Activated CD8-positive, alpha-beta T cell treated with anti-CD3 and anti-CD28 coated beads, Interleukin-2, amount 10 ng/mL, durations not matched to agents 7 days and 5 days (primary cell): ENCODE measurements around the gene BICDL2. TPM values are rescaled to one million over a fixed set of nuclear protein-coding genes. Genes with fewer than 3 reads are reported as not detected.
A peak's percentile ranks its signal among the peaks of the same experiment; 100 is the strongest.
"Not testable (repeated sequence)": the region's sequence is repeated elsewhere in the genome, so short reads cannot be mapped to it uniquely, and the experiment has no call there.

Experiments used
- ATAC-seq: fragments of 150-1000 bp; cut with Tn5 transposase; one replicate; pipeline ENCODE4 v1.10.0; 2021; ENCODE audit warnings: moderate library complexity
- CTCF ChIA-PET: fragments of 350-600 bp; sonication (Branson Sonifier 250); formaldehyde crosslinking; loops from one replicate; lab custom pipeline; 2021; ENCODE audit warnings: antibody characterized with exemption; lab: Charles Lee
- POLR2A ChIA-PET: fragments of 350-600 bp; sonication (Branson Sonifier 250); formaldehyde crosslinking; loops from one replicate; lab custom pipeline; 2021; ENCODE audit warnings: antibody characterized with exemption; lab: Charles Lee
- DNase-seq: peaks from one replicate; pipeline ENCODE4 v3.0.0-alpha.2; 2020
- H3K27ac Mint-ChIP-seq: one replicate; pipeline ENCODE4 v1.8.0; 2021; ENCODE audit warnings: mild to moderate bottlenecking, mixed read lengths
- H3K27me3 Mint-ChIP-seq: one replicate; pipeline ENCODE4 v1.8.0; 2021; ENCODE audit warnings: low read depth, mixed read lengths
- H3K36me3 Mint-ChIP-seq: one replicate; pipeline ENCODE4 v1.8.0; 2021; ENCODE audit warnings: low read depth, mixed read lengths
- H3K4me1 Mint-ChIP-seq: one replicate; pipeline ENCODE4 v1.8.0; 2021; ENCODE audit warnings: low read depth, mixed read lengths
- H3K4me3 Mint-ChIP-seq: one replicate; pipeline ENCODE4 v1.8.0; 2021; ENCODE audit warnings: mild to moderate bottlenecking, mixed read lengths
- H3K9me3 Mint-ChIP-seq: one replicate; pipeline ENCODE4 v1.8.0; 2022; ENCODE audit warnings: mixed read lengths; ENCODE audit not compliant: insufficient read depth
- total RNA-seq, 2 experiments: library from RNA; stranded (reverse); gene quantifications; one replicate each; pipeline ENCODE4 v1.2.3, GENCODE V29; 2021

The BICDL2 gene
- total RNA-seq, 2 experiments from 2014 or later, result 0.84 to 0.94 TPM

GRCh38 chr16:3056336-3057180 lies 19.8 kb upstream of the BICDL2 start:
- H3K4me3 Mint-ChIP-seq, result peak overlapping the region; percentile 94
- ChIA-PET POLR2A (interaction anchor here (0.7 to 4.3 kb wide), 7 partner anchors 9 to 115 kb away, joined by 3 to 19 read pairs (median 4); partner anchors contain the start of genes IL32, ZNF213 and ZSCAN10), CTCF (interaction anchor here (0.6 to 2.7 kb wide), 8 partner anchors 9 to 78 kb away, joined by 3 to 30 read pairs (median 8); partner anchors contain the start of genes IL32 and ZNF213)
- H3K9me3 Mint-ChIP-seq, result no peaks in the 10 kb centered on the region
- H3K36me3 Mint-ChIP-seq, result peaks cover 69% of the 10 kb centered on the region
- DNase-seq (no peak), ATAC-seq (no peak)
- H3K4me1 Mint-ChIP-seq, result peaks cover 71% of the 10 kb centered on the region
- H3K27me3 Mint-ChIP-seq, result no peaks in the 10 kb centered on the region
- H3K27ac Mint-ChIP-seq, result peak overlapping the region; percentile 95

DNA sequence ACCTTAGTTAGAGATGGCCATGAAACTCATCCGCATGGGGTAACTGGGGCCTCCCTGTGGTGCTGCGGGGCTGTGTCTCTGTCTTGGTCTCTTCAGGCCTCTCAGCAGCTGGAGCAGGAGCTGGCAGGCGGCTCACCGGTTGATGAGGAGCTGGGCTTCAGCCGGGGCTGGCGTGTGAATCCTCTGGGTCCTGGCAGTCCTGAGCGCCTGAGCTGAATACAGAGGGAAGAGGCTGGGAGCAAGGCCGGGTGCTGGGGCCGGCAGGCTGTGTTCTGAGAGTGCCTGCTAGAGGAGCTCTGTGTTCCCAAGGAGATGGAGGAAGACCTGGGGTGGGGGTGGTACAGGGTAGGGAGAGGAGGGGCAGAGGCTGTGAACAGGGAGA lies 19.0 kb upstream of the BICDL2 start:
- peaks cover 75% of the 10 kb centered on the region for H3K4me1 Mint-ChIP-seq
- POLR2A ChIA-PET, result interaction anchor here (0.7 to 4.3 kb wide), 5 partner anchors 8 to 115 kb away, joined by 3 to 19 read pairs (median 6); partner anchors contain the start of genes IL32, ZNF213 and ZSCAN10

DNA sequence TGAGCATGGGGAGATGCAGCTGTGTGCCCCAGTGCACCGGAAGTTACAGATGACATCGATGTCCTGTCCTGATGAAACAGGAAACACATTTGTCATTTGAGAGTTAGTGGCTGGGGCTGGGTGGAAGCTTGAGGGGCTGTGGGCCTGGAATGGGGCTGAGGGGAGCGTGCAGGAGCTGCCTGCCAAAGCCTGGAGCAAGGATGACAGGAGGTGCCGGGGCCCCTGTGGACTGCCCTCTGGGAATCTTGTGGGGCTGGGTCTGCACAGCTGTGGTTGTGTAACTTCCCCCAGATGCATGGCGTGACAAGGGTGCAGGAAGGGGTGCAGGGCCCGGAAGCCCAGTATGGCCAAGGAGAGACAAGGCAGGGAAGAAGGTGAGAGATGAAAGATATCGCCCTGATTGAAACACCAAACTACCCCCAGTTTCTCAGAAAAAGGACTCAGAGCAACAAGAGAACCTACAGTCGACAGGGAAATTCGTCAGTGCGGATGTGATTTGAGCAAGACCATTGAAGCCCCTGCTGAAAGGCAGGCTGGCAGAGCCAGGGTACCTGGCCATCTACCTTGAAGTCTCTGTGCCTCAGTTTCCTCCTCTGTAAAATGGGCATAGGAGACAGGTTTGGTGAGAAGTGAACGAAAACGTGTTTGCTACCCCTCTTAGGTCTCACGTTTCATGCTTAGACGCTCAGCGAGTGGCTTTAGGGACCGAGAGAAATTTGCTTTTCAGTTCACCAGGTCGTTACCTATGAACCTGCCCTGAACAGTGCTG lies 18.4 kb upstream of the BICDL2 start:
- ChIA-PET POLR2A (interaction anchor here (1.0 to 2.1 kb wide), 3 partner anchors 10 to 79 kb away, joined by 4 to 9 read pairs (median 6); partner anchors contain the start of genes IL32 and ZNF213), CTCF (interaction anchor here (1.4 to 2.7 kb wide), 4 partner anchors 21 to 75 kb away, joined by 4 to 30 read pairs (median 15); no protein-coding TSS in a partner anchor)
- Mint-ChIP-seq H3K27ac (peak overlapping the region; percentile 95), H3K36me3 (peaks cover 77% of the 10 kb centered on the region), H3K4me1 (peaks cover 75% of the 10 kb centered on the region), H3K9me3 (no peaks in the 10 kb centered on the region), H3K27me3 (no peaks in the 10 kb centered on the region), H3K4me3 (peak overlapping the region; percentile 63)
- ATAC-seq, result peak; percentile 18
- peak; percentile 80 for DNase-seq

More for the DNA sequence above, 19.0 kb upstream of the BICDL2 start:
- Mint-ChIP-seq H3K36me3 (peaks cover 77% of the 10 kb centered on the region), H3K27ac (peak overlapping the region; percentile 95), H3K4me3 (peak overlapping the region; percentile 63)
- H3K9me3 Mint-ChIP-seq, ATAC-seq, DNase-seq, H3K27me3 Mint-ChIP-seq: not testable (repeated sequence)
- CTCF ChIA-PET, result interaction anchor here (0.6 to 2.7 kb wide), 6 partner anchors 20 to 79 kb away, joined by 3 to 30 read pairs (median 8); partner anchors contain the start of gene ZNF213

GRCh38 chr16:3053330-3053710 lies 16.6 kb upstream of the BICDL2 start:
- DNase-seq, CTCF ChIA-PET, H3K27me3 Mint-ChIP-seq, H3K9me3 Mint-ChIP-seq, ATAC-seq, H3K4me3 Mint-ChIP-seq, POLR2A ChIA-PET: not testable (repeated sequence)
- peak overlapping the region; percentile 51 for H3K27ac Mint-ChIP-seq
- peaks cover 77% of the 10 kb centered on the region for H3K36me3 Mint-ChIP-seq
- peaks cover 85% of the 10 kb centered on the region for H3K4me1 Mint-ChIP-seq

DNA sequence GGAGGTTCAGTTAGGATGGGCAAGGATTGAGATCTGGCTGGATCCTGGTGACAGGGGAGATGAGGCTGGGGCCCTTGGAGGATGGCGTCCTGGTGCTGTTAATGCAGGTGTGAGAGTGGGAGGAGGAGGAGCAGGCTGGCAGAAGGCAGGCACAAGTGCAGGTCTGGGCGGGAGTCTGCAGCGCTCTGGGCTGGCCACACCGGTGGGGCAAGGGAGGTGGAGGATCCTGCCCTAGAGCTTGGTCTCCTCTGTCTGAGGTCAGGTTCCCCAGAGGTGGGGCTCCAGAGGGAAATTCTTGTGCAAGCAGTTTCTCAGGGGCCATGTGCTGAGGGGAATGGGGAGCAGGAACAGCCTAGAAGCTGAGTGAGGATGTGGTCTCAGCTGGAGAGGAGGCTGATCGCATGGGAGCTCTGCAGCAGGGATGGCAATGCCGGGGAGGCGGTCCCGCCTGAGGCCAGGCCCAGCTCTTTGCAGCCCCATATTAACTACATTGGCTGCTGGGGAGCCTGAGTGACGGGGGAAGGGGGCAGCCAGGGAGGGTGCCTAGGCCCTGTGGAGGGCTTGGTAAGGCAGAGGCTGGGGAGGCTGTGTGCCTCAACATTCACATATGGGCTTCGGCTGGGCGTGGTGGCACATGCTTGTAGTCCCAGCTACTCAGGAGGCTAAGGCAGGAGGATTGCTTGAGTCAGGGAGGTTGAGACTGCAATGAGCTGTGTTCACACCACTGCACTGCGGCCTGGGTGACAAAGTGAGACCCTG lies 16.0 kb upstream of the BICDL2 start:
- H3K4me1 Mint-ChIP-seq, result peaks cover 91% of the 10 kb centered on the region

DNA sequence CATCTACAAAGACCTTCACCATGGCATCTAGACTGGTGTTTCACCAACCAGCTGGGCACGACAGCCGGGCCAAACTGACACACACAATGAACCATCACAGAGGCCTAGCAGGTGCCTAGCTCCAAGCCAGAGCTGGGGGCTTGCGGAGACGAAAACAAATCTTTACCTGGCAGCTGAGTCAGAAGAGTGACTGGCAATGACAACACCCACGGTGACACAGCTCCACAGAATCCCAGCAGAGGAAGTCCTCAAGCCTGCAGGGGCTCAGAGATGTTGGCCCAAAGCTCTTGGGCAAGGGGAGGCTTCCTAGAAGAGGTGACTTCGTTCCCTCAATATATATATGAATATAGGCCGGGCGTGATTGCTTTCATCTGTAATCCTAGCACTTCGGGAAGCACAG lies 14.8 kb upstream of the BICDL2 start:
- H3K4me1 Mint-ChIP-seq, result peaks cover 82% of the 10 kb centered on the region
- DNase-seq, result no peak
- H3K27me3 Mint-ChIP-seq, result peaks cover 10% of the 10 kb centered on the region
- no peaks in the 10 kb centered on the region for H3K9me3 Mint-ChIP-seq
- ChIA-PET POLR2A (interaction anchor here (1.2 to 1.3 kb wide), 2 partner anchors 14 to 26 kb away, joined by 3 to 4 read pairs; partner anchors contain the start of gene IL32), CTCF (interaction anchor here (0.8 to 16.3 kb wide), 4 partner anchors 20 to 78 kb away, joined by 3 to 270 read pairs (median 4); no protein-coding TSS in a partner anchor)
- no peak for ATAC-seq
- peak overlapping the region; percentile 70 for H3K27ac Mint-ChIP-seq
- no peak overlapping the region for H3K4me3 Mint-ChIP-seq
- peaks cover 72% of the 10 kb centered on the region for H3K36me3 Mint-ChIP-seq

More for the DNA sequence above, 16.0 kb upstream of the BICDL2 start:
- POLR2A ChIA-PET, H3K4me3 Mint-ChIP-seq, H3K9me3 Mint-ChIP-seq, H3K27me3 Mint-ChIP-seq, DNase-seq: not testable (repeated sequence)
- CTCF ChIA-PET, result interaction anchor here (16.3 kb wide), 1 partner anchor 22 kb away, joined by 270 read pairs; no protein-coding TSS in a partner anchor
- Mint-ChIP-seq H3K36me3 (peaks cover 78% of the 10 kb centered on the region), H3K27ac (peak overlapping the region; percentile 72)
- ATAC-seq, result peak; percentile 37

- peak overlapping the region; percentile 70 for H3K27ac Mint-ChIP-seq
- DNase-seq (no peak), ATAC-seq (no peak)
- H3K4me3 Mint-ChIP-seq, result peak overlapping the region; percentile 38
- ChIA-PET POLR2A (interaction anchor here (1.2 to 1.3 kb wide), 2 partner anchors 14 to 26 kb away, joined by 3 to 4 read pairs; partner anchors contain the start of gene IL32), CTCF (interaction anchor here (0.8 to 16.3 kb wide), 4 partner anchors 20 to 79 kb away, joined by 3 to 270 read pairs (median 4); no protein-coding TSS in a partner anchor)
- H3K36me3 Mint-ChIP-seq, result peaks cover 69% of the 10 kb centered on the region
- peaks cover 79% of the 10 kb centered on the region for H3K4me1 Mint-ChIP-seq
- no peaks in the 10 kb centered on the region for H3K9me3 Mint-ChIP-seq
- peaks cover 10% of the 10 kb centered on the region for H3K27me3 Mint-ChIP-seq
Observed at GRCh38 chr16:3051009-3051408, 14.3 kb upstream of the BICDL2 start.

GRCh38 chr16:3050487-3050886 lies 13.7 kb upstream of the BICDL2 start:
- DNase-seq (no peak), ATAC-seq (no peak)
- H3K9me3 Mint-ChIP-seq, result no peaks in the 10 kb centered on the region
- peaks cover 76% of the 10 kb centered on the region for H3K4me1 Mint-ChIP-seq
- peak overlapping the region; percentile 38 for H3K4me3 Mint-ChIP-seq
- H3K27ac Mint-ChIP-seq, result peak overlapping the region; percentile 70
- ChIA-PET POLR2A (interaction anchor here (1.0 to 1.3 kb wide), 2 partner anchors 15 to 23 kb away, joined by 3 to 4 read pairs; partner anchors contain the start of gene IL32), CTCF (interaction anchor here (1.6 to 16.3 kb wide), 3 partner anchors 8 to 28 kb away, joined by 4 to 270 read pairs (median 32); no protein-coding TSS in a partner anchor)
- peaks cover 10% of the 10 kb centered on the region for H3K27me3 Mint-ChIP-seq
- peaks cover 65% of the 10 kb centered on the region for H3K36me3 Mint-ChIP-seq

GRCh38 chr16:3049921-3050481 lies 13.3 kb upstream of the BICDL2 start:
- no peak for DNase-seq
- Mint-ChIP-seq H3K27ac (peak overlapping the region; percentile 70), H3K4me3 (peak overlapping the region; percentile 38), H3K9me3 (no peaks in the 10 kb centered on the region), H3K36me3 (peaks cover 64% of the 10 kb centered on the region), H3K27me3 (peaks cover 14% of the 10 kb centered on the region), H3K4me1 (peaks cover 75% of the 10 kb centered on the region)
- ATAC-seq, result no peak
- POLR2A ChIA-PET, result interaction anchor here (1.0 to 2.3 kb wide), 3 partner anchors 11 to 80 kb away, joined by 3 to 7 read pairs (median 3); no protein-coding TSS in a partner anchor
- CTCF ChIA-PET, result interaction anchor here (1.1 to 16.3 kb wide), 4 partner anchors 9 to 80 kb away, joined by 4 to 270 read pairs (median 20); no protein-coding TSS in a partner anchor

GRCh38 chr16:3047387-3047720 lies 10.6 kb upstream of the BICDL2 start:
- H3K27me3 Mint-ChIP-seq, result peaks cover 32% of the 10 kb centered on the region
- peak overlapping the region; percentile 83 for H3K4me3 Mint-ChIP-seq
- DNase-seq (peak; percentile 46), ATAC-seq (no peak)
- H3K36me3 Mint-ChIP-seq, result peaks cover 51% of the 10 kb centered on the region
- ChIA-PET CTCF (interaction anchor here (0.6 to 16.3 kb wide), 7 partner anchors 12 to 175 kb away, joined by 3 to 270 read pairs (median 4); no protein-coding TSS in a partner anchor), POLR2A (interaction anchor here (0.8 to 2.4 kb wide), 5 partner anchors 10 to 102 kb away, joined by 3 to 19 read pairs (median 4); partner anchors contain the start of genes HCFC1R1, THOC6 and ZNF213)
- peaks cover 64% of the 10 kb centered on the region for H3K4me1 Mint-ChIP-seq
- no peaks in the 10 kb centered on the region for H3K9me3 Mint-ChIP-seq
- H3K27ac Mint-ChIP-seq, result peak overlapping the region; percentile 90
